Epithelial cell of esophagus (primary cell): ENCODE results near the gene ORMDL1.

Experiments
- DNase-seq: peaks from one replicate; pipeline ENCODE4 v3.0.0; 2010; ENCODE audit warnings: low read depth
- H3K4me3 ChIP-seq: 2 replicates; pipeline ENCODE4 v1.5.1; 2011; ENCODE audit warnings: mild to moderate bottlenecking, low read length, control low read depth
- TF ChIP-seq, protein P1 (sequence below): IDR thresholded peaks from 2 replicates; pipeline ENCODE4 v1.5.1; 2011; ENCODE audit warnings: low read depth, mild to moderate bottlenecking, low read length, control low read depth, inconsistent platforms; ENCODE audit not compliant: insufficient read depth; ENCODE audit errors: missing control alignments

Gene ORMDL1

DNA sequence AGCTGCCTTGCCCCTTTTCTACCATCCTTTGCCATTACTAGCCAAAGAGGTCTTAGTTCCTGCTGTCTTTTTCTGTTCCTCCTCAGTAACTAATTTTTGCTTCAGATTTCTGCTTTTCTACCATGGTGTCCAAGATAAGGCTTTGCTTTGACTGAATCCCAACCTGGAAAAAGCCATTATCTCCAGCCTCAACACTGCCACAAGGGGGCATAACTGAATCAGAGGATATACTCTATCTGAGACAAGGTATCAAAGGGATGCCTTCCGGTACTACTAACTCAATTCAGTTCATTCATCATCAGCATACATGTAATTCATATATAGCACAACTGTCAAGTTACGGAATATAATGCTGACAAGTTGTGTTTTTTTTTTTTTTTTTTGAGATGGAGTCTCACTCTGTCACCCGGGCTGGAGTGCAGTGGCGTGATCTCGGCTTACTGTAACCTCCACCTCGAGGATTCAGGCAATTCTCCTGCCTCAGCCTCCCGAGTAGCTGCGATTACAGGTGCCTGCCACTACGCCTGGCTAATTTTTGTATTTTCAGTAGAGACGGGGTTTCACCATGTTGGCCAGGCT, 33.0 kb downstream of the ORMDL1 start:
- DNase-seq = peak; percentile 45
- TF ChIP-seq, protein P1, sequence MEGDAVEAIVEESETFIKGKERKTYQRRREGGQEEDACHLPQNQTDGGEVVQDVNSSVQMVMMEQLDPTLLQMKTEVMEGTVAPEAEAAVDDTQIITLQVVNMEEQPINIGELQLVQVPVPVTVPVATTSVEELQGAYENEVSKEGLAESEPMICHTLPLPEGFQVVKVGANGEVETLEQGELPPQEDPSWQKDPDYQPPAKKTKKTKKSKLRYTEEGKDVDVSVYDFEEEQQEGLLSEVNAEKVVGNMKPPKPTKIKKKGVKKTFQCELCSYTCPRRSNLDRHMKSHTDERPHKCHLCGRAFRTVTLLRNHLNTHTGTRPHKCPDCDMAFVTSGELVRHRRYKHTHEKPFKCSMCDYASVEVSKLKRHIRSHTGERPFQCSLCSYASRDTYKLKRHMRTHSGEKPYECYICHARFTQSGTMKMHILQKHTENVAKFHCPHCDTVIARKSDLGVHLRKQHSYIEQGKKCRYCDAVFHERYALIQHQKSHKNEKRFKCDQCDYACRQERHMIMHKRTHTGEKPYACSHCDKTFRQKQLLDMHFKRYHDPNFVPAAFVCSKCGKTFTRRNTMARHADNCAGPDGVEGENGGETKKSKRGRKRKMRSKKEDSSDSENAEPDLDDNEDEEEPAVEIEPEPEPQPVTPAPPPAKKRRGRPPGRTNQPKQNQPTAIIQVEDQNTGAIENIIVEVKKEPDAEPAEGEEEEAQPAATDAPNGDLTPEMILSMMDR = peak; percentile 83
- H3K4me3 ChIP-seq = no peak overlapping the region

DNA sequence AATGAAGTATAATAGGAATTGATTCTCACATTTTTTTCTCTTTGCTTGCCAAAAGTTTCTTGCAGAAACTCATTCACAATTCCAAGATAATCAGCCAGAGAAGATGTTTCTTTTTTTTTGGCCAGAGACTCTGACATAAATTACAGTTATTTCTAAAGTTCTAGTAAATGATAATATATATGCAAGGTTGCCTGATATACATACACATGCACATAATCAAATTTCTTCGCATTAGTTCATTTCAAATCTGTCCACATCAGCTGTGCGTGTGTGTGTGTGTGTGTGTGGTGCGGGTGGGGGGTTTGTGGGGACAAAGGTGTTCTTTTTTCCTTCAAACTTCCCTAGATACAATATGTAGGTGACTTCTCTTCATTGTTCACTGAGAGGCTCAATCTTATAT, 54.7 kb downstream of the ORMDL1 start:
- no peak overlapping the region for H3K4me3 ChIP-seq
- TF ChIP-seq, protein P1 = no peak
- no peak for DNase-seq

DNA sequence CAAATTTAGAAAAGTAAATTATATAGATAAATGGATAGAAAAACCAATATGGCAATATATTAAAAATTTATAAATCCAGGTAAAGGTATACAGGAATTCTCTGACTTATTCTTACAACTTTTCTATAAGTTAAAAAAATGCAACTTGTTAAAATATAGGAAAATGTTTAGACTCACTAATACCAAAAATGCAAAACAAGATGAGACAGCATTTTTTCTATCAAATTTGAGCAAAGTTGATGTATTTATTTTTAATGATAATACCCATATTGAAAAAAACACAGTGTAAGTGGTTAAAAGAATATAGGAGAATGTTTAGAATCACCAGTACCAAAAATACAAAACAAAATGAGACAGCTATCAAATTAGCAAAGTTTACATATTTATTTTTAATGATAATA, 57.3 kb downstream of the ORMDL1 start:
- H3K4me3 ChIP-seq = no peak overlapping the region
- no peak for DNase-seq

GRCh38 chr2:189726271-189726670, 57.9 kb downstream of the ORMDL1 start:
- TF ChIP-seq, protein P1 = no peak
- DNase-seq = no peak
- no peak overlapping the region for H3K4me3 ChIP-seq

More for the DNA sequence above, 57.3 kb downstream of the ORMDL1 start:
- TF ChIP-seq, protein P1 = no peak

GRCh38 chr2:189723192-189723591, 60.9 kb downstream of the ORMDL1 start:
- TF ChIP-seq, protein P1 = no peak
- DNase-seq = no peak
- H3K4me3 ChIP-seq = no peak overlapping the region
